HG03378 (cell line): ENCODE measurements around the gene EYA2.
"Not testable (repeated sequence)": the region's sequence is repeated elsewhere in the genome, so short reads cannot be mapped to it uniquely, and the experiment has no call there.

ENCODE experiments used
- ATAC-seq: cut with Tn5 transposase; IDR thresholded peaks from one replicate; pipeline ENCODE4 v1.9.1; 2021; ENCODE audit warnings: mild to moderate bottlenecking, moderate library complexity; ENCODE audit not compliant: unreplicated experiment

EYA2 gene

DNA sequence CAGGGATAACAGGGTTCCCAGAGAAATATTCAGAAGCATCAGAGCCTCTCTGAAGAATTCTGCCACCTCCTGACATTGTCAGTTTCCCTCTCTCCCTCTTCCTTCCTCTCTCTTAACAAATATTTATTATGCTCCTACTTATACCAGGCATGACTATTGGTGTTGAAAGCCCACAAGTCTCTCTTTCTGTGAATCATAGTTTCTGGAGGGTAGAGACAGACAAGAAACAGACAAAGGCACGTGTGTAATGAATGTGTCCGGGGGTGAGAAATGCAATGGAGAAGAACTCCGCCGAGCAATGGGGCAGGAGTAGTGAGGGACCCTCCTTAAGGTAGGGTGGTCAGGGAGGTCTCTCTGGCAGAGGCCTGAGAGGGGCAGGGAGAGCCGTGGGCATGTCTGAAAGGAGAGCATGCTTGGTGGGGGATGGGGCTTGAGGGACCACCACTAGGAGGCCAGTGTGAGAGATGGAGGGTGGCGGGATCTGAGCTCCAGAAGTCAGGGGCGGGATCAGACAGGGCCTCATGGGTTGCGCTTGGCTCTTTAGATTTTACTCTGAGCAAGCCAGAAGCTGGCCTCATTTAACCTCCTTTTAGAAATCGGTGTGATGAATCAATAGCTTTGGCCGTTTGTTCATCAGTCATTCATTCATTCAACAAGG is 57.3 kb downstream of the EYA2 start:
- no peak for ATAC-seq

DNA sequence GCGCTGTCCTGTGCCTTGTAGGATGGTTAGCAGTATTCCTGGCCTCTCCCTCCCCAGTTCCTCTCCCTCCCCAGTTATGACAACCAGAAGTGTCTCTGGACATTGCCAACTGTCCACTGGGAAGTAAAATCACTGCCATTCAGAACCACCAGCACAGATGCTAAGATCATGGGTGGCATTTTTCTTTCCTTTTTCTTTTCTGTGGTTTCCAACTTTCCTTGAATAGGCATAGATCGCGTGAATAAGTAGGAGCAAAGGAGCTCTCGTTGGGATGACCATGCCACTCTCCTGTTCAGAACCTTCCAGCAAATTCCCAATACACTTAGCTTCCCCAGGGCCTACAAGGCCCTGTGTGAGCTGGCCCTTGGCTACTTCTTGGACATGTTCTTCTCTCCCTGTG is 59.0 kb downstream of the EYA2 start:
- ATAC-seq = no peak

DNA sequence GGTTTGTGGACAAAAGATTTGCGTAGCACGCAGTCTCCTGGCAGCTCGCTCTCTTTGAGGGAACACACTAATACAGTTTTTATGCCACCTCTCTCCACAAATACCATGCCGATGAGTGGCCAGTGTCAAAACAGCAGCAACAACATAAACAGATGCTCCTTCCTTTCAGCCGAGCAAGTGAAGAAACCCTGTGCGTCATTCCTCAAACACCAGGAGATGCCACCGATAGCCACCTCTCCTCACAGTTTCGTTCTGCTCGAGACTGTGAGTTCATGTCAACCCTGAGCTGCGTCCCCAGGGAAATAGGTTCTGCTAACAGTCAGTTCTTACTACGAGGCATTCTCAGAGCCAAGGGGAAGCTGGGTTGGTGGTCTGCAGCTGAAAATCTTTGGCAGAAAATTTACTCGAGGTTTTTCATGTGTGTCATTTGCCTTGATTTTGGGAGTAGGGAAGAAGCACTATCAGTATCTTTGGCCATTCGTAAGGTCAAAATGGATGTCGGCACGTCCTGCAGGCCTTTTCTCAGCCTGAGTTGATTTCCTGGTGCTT is 59.9 kb downstream of the EYA2 start:
- no peak for ATAC-seq

DNA sequence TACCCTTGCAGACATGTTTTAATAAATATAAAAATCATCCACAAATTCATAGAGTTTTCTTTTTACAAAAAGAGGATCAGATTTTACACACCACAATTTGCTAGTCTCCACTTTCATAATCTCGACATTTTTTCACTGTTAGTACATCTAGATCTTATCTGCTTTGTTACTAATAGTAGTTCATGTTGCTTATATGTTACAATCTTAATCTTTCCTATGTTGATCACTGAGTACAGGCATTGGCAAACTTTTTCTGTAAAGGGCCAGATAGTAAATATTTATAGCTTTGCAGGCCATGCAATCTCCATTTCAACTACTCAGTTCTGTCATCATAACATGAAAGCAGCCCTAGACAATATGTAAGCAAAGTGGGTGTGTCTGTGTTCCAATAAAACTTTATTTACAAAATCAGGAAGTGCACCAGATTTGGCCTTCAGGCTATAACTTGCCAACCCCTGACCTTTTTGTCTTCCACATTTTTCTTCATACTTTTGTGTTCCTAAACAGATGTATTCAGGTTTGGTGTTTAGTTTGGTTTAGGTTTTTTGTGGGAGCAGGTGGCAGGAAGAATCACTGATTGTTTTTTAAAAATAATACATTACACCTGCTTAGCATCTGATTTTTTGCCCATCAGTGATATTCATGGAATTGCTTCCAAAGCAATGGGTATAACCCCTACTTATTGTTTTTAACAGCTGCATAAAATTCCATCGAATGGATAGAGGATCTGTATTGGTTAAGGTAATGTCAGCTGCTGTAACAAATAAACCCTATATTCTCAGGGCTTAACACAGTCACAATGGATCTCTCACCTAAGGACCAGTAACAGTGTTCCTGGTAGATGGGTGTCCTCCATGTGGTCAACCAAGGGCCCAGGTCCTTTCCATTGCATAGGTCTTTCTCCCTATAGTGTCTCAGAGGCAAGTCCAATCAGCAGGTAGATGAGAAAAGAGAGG is 61.2 kb downstream of the EYA2 start:
- ATAC-seq = no peak

DNA sequence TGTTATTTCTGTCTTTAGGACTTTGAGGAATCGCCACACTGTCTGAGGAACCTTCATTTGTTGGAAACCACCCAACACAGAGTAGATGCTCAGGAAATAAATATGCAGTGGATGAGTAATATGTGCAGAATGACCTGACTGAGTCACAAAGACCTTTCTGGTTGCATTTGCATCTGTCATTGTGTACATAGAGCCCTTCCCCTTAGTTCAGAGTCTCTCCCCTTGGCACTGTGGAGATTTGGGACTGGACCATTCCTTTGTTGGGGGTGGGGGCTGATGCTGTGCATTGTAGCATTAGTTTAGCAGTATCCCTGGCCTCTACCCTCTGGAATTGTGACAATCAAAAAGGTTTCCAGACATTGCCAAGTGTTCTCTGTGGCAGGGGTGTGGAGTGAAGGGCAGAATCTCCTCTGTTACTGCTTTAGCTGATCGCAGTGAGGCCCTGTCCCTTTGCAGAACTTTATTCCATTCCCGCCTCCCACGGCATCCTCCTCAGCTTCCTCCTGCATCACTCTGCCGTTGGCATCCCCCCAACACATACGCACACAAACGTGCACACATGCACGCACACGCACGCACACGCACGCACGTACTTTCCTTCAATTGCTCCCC is 64.5 kb downstream of the EYA2 start:
- ATAC-seq = no peak

DNA sequence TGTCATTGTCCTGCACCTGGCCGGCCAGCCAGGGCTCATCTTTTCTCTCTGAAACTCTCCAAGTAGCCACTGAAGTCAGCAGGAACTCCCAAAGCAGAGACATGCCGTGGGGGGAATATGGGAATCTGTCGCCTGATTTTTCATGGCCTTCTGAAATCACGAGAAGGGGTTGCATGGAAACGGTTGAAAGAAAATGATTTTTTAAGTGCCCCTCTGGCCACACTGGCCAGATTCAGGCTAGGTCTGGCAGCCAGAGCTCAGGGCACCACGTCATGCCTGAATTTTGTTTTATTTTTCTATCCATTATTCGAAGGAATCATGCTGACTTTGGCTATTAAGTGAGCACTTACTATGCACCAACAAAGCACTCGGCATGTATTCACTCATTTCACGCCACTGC is 65.2 kb downstream of the EYA2 start:
- ATAC-seq = no peak

DNA sequence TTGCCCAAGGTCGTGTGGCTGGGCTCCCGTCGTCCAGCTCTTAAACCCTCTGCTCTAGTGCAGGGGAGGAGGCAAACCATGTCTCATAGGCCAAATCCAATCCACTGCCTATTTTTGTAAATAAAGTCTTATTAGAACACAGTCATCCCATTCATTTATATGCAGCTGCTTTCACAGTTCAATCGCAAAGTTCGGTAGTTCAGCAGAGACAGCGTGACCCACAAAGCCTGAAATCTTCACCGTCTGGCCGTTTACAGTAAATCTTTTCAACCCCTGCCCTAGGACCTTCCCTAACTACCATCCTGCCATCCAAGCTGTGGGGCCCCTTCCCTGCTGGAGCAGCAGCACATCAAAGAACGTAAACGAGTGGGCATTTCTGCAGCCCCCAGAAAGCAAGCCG is 65.9 kb downstream of the EYA2 start:
- ATAC-seq = no peak

DNA sequence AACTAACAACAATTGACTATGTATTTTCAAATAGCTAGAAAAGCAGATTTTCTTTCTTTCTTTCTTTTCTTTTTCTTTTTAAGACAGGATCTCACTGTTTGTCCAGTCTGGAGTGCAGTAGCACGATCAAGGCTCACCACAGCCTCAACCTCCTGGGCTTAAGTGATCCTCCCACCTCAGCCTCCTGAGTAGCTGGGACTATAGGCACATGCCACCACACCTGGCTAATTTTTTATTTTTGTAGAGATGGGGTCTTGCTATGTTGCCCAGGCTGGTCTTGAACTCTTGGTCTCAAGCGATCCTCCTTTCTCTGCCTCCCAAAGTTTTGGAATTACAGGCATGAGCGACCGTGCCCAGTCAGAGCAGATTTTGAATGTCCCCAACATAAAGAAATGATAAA is 67.3 kb downstream of the EYA2 start:
- not testable (repeated sequence) for ATAC-seq

DNA sequence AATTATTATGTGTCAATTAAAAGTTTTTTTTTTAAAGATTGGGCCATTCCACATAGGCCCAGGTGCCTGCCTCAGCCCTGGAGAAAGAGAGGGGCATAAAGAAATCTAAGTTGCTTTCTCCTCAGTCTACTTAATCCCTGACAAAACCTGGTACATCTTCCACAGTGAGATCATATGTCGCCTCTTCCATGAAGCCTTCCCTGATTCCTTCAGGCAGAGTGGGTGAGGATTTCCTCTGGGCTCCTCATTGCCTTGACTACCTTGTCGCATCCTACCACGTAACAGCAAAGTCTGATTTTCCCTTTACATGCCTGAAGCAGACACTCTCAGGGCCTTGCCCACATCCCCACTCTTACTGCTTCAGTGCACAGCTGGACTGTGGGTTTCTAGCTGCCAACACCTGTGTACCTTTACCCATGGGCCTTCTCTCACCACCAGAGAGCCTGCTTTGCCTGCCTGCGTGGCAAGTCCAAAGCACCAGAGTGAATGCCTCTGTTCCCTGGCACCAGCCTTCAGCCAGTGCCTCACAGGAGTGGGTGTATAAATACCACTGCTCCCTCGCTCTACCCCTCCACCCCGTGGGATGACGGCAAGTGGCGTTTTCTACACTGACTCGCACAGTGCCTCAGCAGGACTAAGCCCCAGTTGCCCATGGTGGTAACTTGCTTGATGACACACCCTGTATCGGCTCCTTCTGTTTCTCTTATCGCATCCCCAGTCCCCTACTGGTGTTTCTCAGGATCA is 68.0 kb downstream of the EYA2 start:
- no peak for ATAC-seq

DNA sequence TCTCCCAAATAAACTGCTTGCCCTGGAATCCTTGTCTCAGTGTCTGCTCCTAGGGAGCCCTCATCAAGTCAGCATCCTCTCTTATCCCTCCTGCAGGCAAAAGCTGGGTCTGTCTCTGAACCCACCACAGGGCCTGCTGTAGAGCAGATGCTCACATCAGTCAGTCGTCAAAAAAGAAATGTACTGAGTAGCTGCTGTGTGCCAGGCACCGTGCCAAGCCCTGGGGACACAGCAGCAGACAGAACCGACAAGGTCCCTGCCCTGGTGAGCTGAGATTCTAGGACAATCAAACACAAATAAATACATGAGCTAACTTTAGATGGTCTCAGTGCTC is 68.5 kb downstream of the EYA2 start:
- ATAC-seq = no peak

DNA sequence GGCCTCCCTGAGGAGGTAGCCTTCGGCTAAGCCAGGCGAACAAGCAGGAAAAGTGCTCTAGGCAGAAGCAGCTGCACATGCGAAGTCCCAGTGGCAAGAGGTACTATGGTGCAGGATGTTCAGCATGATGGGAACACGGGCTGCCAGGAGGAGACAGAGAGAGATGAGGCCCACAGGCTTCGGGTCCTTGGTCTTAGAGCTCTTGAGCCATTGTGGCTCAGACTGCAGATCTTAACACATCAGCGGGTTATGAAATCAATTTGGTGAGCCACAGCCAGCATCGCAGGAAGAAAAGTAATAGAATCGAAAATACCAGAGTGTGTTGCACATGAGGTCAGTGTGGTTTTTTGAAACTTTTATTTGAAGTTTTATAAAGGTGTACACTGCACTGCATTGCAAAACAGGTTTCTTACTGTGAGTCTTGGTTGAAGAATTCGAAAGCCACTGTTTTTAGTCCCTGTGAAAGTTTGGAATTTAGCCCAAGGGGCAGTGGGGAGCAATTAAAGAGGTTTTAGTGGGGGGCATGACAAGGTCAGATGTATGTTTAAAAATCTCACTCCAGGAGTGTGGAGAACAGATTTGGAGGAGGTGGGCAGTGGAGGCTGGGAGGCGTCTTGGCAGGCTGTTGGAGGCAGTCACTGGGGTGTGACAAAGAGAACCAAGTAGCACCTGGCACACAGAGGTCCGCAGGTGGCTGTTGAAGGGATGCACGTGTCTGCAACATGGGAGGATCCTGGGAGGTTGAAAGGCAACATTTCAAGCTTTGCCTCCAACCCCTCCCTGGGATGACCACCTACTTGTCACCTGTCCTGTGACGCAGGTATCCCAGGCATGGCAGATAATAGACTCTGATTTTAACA is 69.3 kb downstream of the EYA2 start:
- no peak for ATAC-seq

DNA sequence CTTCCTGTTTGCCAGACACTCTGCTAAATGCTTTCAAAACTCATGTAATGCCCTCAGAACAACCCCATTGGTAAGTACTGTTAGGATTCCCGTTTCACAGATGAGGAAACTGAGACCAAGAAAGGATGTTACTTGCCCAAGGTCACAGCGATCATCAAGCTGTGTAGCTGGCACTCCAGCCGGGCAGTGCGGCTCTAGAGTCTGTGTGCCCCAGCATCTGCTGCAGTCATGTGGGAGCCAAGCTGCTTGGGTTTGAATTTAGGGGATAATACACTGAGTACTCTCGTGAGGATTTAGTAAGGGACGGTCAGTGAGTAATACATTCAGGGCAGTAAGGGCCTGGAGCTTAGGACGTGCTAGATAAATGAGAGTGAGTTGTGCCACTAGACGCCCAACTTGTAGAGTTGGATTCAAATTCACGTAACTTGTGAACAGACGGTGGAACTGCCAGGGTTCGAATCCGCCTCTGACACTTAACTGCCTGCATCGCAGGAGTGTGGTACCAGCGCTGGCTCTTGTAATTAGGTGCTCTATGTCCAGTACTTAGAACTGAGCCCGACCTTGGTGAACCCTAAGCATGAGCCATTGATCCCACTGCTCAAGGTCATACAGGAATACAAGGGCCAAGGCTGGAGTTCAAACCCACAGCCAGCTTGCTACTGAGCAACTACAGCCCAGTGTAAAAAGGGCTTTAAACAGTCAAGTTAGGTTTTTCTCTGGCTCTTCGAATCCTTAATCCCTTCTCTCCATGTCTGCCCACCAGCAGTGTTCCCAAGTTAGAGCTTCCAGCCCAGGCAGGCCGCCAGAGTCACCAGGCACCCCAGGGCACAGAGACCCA is 70.2 kb downstream of the EYA2 start:
- ATAC-seq = no peak

DNA sequence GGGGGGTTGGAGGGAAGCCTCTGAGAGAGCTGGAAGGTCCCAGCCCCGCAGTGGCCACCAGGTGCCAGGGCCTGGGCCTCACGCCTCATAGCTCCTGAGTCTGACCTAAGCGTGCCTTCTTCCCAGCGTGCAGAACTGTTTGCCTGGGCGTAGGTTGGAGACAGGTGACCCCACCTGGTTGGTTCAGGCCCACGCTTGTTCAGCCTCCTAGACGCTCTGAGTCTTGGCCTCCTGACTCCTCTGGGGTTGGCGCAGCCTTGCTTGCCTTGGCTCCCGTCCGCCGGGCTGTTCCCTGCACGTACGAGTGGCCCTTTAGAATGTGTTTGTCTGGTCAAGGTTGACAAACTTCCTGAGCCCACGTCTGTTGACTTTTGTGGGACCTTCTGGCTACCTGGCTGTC is 70.8 kb downstream of the EYA2 start:
- no peak for ATAC-seq

DNA sequence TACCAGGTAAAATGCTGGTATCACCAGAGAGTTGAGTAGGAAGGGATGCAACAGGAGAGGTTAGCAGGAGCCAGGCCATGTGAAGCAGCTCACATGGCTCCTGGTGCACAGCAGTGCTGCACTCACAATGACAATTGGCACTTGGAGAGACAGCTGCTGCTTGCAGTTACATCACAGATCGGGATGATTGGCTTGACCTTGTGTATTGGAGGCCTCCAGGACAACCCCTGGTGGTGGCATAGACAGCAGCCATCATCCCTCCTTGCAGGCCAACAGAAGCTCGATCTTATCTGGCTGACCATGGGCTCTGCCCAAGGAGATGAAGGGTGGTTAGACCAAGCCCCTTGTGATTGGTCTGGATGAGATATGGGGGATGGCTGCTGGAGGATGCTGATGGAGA is 73.0 kb downstream of the EYA2 start:
- no peak for ATAC-seq

DNA sequence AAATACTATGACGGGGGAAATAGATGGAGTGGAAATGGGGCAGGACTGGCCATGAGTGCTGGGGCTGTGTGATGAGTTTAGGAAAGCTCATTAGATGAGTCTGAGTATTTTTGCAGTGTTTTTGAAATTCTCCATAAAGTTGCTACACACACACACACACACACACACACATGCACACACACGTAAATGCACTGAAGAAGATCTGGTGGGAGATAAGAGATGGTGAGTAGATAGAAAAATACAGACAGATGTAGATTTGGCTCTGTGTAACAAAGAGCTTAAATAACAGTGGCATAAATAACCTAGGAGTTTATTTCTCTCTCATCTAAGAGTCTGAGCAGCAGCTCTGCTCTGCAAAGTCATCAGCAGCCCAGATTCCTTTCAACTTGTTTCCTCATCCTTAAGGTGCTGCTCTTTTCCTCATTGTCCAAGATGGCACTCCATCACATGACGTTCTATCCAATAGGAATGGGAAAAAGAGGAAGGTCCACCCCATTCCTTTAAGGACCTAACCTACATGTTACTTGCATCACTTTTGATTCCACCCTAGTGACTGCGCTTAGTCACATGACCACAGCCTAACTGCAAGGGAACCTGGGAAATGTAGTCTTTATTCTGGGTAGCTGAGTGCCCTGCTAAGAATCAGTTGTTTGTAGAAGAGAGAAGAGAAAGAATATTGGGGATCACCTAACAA is 76.4 kb downstream of the EYA2 start:
- no peak for ATAC-seq

DNA sequence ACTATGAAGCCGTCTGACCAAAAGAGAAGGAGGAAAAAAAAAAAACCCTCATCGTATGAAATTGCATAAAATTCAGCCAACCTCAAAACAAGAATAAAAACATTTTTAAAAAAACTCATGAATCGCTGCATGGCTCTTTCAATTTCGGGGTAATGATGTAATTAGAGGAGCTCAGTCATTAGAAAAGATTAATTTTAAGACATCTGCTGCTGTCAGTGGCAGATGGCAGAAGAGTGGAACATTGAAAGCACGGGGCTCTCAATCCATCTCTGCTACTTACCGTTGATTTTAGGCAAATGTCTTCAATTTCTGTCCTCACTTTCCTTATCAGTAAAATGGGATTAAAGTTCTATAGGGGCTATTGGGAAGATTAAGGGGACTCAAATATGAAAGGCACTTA is 79.1 kb downstream of the EYA2 start:
- ATAC-seq = no peak

DNA sequence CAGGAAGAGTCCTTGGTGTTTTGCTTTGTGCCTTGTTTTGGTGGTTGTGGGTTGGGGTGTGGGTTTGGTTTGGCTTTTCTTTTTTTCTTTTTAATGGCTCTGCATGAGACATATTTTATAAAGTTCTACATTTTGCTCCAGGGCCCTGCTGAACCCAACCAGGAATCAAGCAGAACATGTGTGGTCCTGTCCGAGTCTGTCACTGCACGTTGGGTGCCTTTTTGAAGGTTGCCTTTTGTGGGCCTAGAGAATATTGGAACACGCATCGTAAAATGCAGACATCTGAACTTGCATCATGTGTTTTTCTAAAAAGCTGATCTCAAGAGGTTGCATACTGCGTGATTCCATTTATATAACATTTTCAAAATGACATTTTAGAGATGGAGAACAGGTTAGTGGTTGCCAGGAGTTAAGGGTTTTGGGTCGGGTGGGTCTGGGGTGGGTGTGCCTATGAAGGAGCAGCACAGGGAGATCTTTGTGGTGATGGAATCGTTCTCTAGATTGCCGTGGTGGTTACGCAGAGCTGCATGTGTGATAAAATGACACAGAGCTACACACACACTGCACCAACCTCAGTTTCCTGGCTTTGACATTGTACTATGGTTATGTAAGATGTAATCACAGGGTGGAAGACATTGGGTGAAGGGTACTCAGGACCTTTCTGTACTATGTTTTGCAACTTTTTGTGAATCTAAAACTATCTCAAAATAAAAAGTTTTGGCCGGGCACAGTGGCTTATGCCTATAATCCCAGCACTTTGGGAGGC is 80.2 kb downstream of the EYA2 start:
- no peak for ATAC-seq

DNA sequence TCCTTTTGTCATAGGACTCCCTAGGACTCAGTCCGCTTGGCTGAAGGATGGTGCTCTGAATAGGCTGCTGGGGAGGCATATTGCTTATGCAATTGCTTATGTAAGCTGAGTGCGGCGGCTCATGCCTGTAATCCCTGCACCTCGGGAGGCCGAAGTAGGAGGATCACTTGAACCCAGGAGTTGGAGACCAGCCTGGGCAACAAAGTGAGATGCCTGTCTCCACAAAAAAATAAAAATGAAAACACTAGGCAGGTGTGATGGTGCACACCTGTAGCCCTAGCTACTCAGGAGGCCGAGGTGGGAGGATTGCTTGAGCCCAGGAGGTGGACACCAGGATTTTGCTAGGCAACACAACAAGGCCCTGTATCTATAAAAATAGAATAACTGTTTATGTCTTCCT is 81.3 kb downstream of the EYA2 start:
- ATAC-seq = no peak
